NCI-H2196 (cell line): ENCODE measurements around the gene MAPK8.
"Not testable (repeated sequence)": the region's sequence is repeated elsewhere in the genome, so short reads cannot be mapped to it uniquely, and the experiment has no call there.

Source experiments
- DNase-seq: peaks from one replicate; lab custom pipeline; 2025; ENCODE audit not compliant: unreplicated experiment; lab: John Stamatoyannopoulos, UW

Gene MAPK8

GRCh38 chr10:48306265-48306869, at the start of gene MAPK8:
TSS of gene MAPK8 (plus strand) at chr10:48306677. CDS start at chr10:48401661, 94,984 bp downstream.
- DNase-seq = peak; percentile 89

GRCh38 chr10:48257407-48257961, 49.0 kb upstream of the MAPK8 start:
- DNase-seq = no peak

- DNase-seq = no peak
These were observed 48.4 kb upstream of the MAPK8 start for GRCh38 chr10:48258105-48258504.

- DNase-seq = no peak
These were observed 39.9 kb upstream of the MAPK8 start for GRCh38 chr10:48266528-48266927.

GRCh38 chr10:48271047-48271730, 35.3 kb upstream of the MAPK8 start:
- DNase-seq = no peak

- no peak for DNase-seq
These were observed 33.8 kb upstream of the MAPK8 start for GRCh38 chr10:48272682-48273081.

GRCh38 chr10:48273741-48274140, 32.7 kb upstream of the MAPK8 start:
- DNase-seq = no peak

GRCh38 chr10:48274636-48275035, 31.8 kb upstream of the MAPK8 start, which contains the start of gene FRMPD2:
TSS of gene FRMPD2 (minus strand) at chr10:48274696. CDS start at chr10:48274567, 129 bp downstream.
- no peak for DNase-seq

GRCh38 chr10:48277093-48277492, 29.4 kb upstream of the MAPK8 start:
- DNase-seq = no peak

GRCh38 chr10:48279081-48279751, 27.3 kb upstream of the MAPK8 start:
- no peak for DNase-seq

GRCh38 chr10:48281697-48282096, 24.8 kb upstream of the MAPK8 start:
- not testable (repeated sequence) for DNase-seq

GRCh38 chr10:48282829-48283228, 23.6 kb upstream of the MAPK8 start:
- DNase-seq = no peak

GRCh38 chr10:48284002-48284546, 22.4 kb upstream of the MAPK8 start:
- no peak for DNase-seq

GRCh38 chr10:48284811-48285210, 21.7 kb upstream of the MAPK8 start:
- DNase-seq = no peak

- no peak for DNase-seq
These were observed 20.8 kb upstream of the MAPK8 start for GRCh38 chr10:48285710-48286109.

GRCh38 chr10:48286356-48286755, 20.1 kb upstream of the MAPK8 start:
- no peak for DNase-seq

GRCh38 chr10:48287417-48288391, 18.8 kb upstream of the MAPK8 start:
- DNase-seq = peak; percentile 32

GRCh38 chr10:48288661-48289060, 17.8 kb upstream of the MAPK8 start:
- no peak for DNase-seq

GRCh38 chr10:48289501-48290238, 16.8 kb upstream of the MAPK8 start:
- DNase-seq = peak; percentile 32

- no peak for DNase-seq
These were observed 16.2 kb upstream of the MAPK8 start for GRCh38 chr10:48290286-48290685.
